Glomerular endothelial cell (primary cell): ENCODE measurements around the gene CRACR2A. TPM values are rescaled to one million over a fixed set of nuclear protein-coding genes. Genes with fewer than 3 reads are reported as not detected.

Experiments used
- DNase-seq: peaks from one replicate; pipeline ENCODE4 v3.0.0-alpha.2; 2011; ENCODE audit warnings: low read depth, low spot score; ENCODE audit errors: extremely low read depth
- total RNA-seq: library from RNA; depleted of rRNA; stranded (reverse); fragments of >200 nt; gene quantifications from 2 replicates; pipeline ENCODE4 v1.2.3, GENCODE V29; 2015

Gene CRACR2A
- total RNA-seq, 1 donor from 2014 or later = 7.9 TPM

DNA sequence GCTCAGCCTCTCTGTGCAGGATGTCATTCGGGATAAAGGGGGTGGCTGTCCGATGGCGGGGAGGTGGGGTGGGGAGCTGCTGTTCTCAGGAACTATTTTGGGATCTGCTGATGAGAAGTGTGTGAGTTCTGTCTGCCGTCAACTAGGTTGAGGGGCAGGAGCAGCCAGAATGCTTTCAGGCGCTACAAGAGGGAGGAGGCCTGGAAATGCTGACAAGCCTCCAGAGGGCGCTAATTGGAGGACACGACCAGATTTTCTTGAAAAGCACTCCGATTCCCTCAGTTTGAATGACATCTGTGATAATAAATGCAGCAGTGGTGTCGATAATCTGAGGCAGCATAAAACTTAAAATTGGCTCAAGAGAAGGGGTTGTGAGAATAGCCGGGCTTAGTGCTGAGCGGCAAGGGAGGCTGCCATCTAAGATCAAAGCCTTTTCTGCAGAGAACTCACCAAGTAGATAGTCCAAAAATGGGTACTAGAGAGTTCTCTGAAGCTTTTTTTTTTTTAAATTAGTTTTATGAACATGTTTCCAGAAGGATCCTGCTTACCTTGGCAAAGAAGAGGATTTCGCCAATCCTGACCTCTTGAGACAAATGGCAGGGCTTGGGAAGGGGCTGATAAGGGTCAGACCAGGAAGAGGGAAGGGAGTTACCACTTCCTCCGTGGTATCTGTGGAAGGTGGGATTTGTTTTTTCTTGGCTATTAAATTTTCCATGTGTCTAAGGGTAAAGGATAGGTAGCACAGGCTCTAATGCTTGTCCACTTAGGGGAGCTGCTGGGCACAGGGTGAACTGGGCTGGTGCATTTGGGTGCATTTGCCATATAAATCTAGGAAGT, 94.4 kb downstream of the CRACR2A start:
- no peak for DNase-seq

GRCh38 chr12:3656946-3657622, 95.8 kb downstream of the CRACR2A start:
- no peak for DNase-seq

- no peak for DNase-seq
Measured at GRCh38 chr12:3655328-3655900, 97.5 kb downstream of the CRACR2A start.

DNA sequence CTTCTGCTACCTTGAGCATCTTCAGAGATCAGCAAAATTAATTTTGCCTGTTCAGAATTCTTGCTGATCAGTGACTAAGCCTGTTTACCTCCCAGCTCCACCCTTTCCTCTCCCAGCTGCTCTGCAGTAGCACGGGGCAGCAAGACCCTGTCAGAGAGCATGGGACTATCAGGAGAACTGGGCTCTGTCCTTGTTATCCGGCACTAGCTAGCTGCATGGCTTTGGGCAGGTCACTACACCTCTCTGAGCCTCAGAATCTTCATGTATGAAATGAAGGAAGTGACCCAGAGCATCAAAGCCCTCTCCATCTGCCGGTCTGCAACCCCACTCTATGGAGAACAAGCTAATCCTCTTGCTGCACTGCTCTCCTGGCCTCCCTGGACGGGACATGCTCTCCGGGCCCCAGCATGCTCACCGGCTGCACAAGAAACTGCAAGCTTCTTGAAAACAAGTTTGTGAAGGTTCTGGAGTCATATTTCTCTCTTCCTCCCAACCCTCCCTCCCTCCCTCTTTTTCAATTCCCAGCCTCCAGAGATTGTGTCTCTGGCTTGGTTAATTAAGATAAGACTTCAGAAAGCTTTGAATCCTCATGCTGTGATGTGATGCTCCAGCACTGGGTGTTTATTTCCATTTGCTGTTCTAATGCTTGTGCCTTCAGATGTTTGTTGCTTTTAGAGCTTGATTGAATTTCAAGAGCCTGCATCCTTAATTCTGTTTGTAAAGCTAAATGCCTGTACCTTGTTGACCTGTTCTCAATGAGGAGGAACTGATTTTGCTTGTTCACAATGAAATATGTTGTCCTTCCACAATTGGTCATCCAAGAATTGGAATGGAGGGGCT, 101.1 kb downstream of the CRACR2A start:
- DNase-seq = no peak

DNA sequence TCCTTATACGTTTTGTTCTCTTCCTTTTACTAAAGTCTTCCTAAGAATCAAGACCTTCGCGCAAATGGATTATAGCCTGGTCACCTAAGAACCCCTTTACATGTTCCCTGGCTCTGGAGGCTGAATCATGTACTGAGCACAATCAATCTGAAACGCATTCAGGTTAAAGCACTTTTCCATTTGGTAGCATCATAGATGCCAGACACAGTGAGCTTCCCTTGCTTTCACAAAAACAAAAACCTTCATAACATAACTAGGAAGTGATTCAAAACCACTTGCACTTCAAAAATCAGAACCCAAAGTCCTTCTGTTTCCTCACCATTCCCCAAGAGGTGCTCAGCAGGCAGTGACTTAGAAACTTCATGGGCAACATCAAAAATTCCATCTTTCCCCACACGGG, 105.4 kb downstream of the CRACR2A start:
- no peak for DNase-seq

GRCh38 chr12:3646561-3647241, 106.2 kb downstream of the CRACR2A start:
- DNase-seq = no peak

- DNase-seq = no peak
Measured at GRCh38 chr12:3645091-3645490, 107.8 kb downstream of the CRACR2A start.

DNA sequence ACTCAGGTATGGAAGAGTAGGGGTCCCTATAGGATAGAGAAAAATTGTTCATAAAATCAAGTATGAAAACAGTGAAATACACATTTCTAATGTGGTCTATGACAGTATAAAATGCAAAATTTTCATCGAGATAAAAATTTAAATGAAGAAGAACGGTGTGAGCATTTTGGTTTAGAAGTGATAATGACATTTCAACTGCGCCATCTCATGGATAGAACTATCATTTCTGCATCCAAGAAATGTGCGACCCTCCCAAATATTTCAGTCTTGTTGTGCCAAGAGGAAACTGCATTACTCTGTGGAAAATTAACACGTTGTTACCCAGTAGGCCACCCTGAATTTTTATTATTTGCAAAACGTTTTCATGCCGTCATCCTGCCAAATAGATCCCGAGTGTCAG, 108.8 kb downstream of the CRACR2A start:
- DNase-seq = no peak

GRCh38 chr12:3641428-3642018, 111.4 kb downstream of the CRACR2A start:
- DNase-seq = peak; percentile 22

- no peak for DNase-seq
Measured at GRCh38 chr12:3636328-3636727, 116.6 kb downstream of the CRACR2A start.

GRCh38 chr12:3634348-3634747, 118.6 kb downstream of the CRACR2A start:
- no peak for DNase-seq

GRCh38 chr12:3633396-3633795, 119.5 kb downstream of the CRACR2A start:
- DNase-seq = no peak

GRCh38 chr12:3632754-3633153, 120.2 kb downstream of the CRACR2A start:
- no peak for DNase-seq

DNA sequence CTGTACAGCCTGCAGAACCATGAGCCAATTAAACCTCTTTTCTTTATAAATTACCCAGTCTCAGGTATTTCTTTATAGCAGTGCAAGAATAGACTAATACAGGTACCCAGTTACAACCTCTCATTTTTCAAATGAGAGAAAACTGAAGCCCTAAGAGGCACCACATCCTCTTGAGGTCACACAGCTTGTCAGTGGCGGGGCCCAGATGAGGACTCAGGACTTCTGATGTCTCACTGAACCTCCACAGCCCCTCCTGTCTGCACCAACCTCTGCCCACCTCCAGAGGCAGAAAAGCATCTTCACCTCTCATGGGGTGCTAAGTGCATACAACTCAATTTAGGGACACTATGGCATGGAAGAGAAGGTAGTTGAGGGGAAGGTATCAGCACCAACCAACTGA, 120.7 kb downstream of the CRACR2A start:
- DNase-seq = no peak

GRCh38 chr12:3631759-3632158, 121.2 kb downstream of the CRACR2A start:
- no peak for DNase-seq

GRCh38 chr12:3631272-3631637, 121.7 kb downstream of the CRACR2A start:
- DNase-seq = no peak

DNA sequence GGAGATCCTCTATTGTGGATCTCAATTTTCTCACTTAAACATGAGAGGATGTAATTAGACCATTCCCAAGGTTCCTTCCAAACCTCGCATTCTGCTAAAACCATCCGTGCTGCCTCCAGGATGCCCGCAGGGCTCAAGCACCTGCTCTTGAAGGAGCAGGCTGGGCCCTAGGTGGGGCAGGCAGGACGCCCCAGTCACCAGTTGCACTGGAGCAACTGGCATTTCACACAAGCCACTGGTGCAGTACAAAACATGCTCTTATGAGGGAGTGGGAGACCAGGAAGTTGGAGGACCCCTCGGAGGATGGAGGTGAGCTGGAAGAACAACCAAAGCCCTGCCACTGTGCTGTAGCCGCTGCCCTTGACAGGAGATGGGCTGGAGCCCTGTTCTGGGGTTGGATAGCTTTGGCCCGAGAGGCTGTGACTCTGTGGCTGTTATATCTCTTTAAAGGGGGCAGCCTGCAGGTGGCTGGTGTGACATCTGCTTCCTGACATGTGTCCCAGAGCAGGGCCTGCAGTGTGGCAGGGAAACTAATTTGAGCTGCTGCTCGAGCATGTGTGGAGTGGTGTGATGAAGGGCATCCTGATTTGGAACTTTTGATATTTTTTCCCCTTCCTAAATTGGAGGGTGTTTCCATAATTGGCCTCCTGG, 122.2 kb downstream of the CRACR2A start:
- DNase-seq = no peak

- DNase-seq = no peak
Measured at GRCh38 chr12:3630111-3630510, 122.8 kb downstream of the CRACR2A start.

- no peak for DNase-seq
Measured at GRCh38 chr12:3629057-3629830, 123.7 kb downstream of the CRACR2A start.
